Gastrocnemius medialis (tissue), 4 donors: ENCODE results near the gene ARL5A.

Source experiments
- POLR2A ChIP-seq, 2 donors: fragments of 450-650 bp; IDR thresholded peaks; one replicate each; pipeline ENCODE4 v1.6.1; 2017; ENCODE audit warnings: antibody characterized with exemption in 2 of 2, mild to moderate bottlenecking in 2 of 2, moderate library complexity in 2 of 2
- TF ChIP-seq, protein P1 (sequence below), 5 experiments: fragments of 450-650 bp in 3 of 5; fragments of 200-600 bp in 2 of 5; sonication (generic) in 2 of 5; IDR thresholded peaks in 4 of 5; conservative IDR thresholded peaks in 1 of 5; 1 replicate in 4 of 5; 2 replicates in 1 of 5; pipeline ENCODE4 v1.5.1; 2016 to 2019; ENCODE audit warnings: antibody characterized with exemption in 5 of 5, mild to moderate bottlenecking in 3 of 5, moderate library complexity in 3 of 5

DNA sequence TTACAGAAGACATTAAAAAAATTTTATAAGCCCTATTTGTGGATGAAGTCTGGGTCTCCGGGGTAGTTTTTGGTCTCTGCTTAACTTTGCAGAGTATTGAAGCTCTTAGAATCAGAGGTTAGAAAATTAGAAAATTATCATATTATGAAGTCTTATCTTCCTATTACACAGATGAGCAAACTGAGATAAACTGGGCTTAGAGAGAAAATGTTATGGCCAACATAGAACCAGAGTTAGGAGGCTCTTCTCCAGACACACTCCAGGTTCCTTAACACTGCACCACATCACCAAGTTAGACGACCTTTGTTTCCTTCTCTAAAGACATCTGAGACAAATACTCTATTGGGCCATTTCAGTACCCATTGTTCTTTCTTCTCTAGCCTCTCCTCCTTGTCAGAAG, 57.2 kb downstream of the ARL5A start:
- TF ChIP-seq, protein P1, sequence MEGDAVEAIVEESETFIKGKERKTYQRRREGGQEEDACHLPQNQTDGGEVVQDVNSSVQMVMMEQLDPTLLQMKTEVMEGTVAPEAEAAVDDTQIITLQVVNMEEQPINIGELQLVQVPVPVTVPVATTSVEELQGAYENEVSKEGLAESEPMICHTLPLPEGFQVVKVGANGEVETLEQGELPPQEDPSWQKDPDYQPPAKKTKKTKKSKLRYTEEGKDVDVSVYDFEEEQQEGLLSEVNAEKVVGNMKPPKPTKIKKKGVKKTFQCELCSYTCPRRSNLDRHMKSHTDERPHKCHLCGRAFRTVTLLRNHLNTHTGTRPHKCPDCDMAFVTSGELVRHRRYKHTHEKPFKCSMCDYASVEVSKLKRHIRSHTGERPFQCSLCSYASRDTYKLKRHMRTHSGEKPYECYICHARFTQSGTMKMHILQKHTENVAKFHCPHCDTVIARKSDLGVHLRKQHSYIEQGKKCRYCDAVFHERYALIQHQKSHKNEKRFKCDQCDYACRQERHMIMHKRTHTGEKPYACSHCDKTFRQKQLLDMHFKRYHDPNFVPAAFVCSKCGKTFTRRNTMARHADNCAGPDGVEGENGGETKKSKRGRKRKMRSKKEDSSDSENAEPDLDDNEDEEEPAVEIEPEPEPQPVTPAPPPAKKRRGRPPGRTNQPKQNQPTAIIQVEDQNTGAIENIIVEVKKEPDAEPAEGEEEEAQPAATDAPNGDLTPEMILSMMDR (IDR thresholded peaks at IDR 0.05 in 4 of 5, conservative IDR thresholded peaks at IDR 0.05 in 1 of 5) = no peak
- no peak for TF ChIP-seq POLR2A (IDR thresholded peaks at IDR 0.05)
